ENCODE data around the gene SBNO2. TPM values are rescaled to one million over a fixed set of nuclear protein-coding genes. Genes with fewer than 3 reads are reported as not detected.

SBNO2 gene
- total RNA-seq, 4 donors from 2014 or later = 22.8 to 69.0 (median 25.5) TPM

GRCh38 chr19:1101337-1101698, 72.8 kb downstream of the SBNO2 start:
- DNase-seq = peak; percentile 57 to 58
- intact Hi-C loops (cut with DNase I) = no loop called here
- 10 to 11% methylated on average over 9 of the region's 9 CpGs for WGBS, 2 donors
- Histone ChIP-seq H3K27me3 (no peaks in the 10 kb centered on the region), H3K4me3 (replicated peaks in 1 of 3) (no peak overlapping the region), H3K36me3 (peaks cover 3 to 5% of the 10 kb centered on the region in 2 donors), H3K4me1 (peaks cover 65 to 77% of the 10 kb centered on the region in 2 donors), H3K27ac (peak overlapping the region; percentile 96 to 99 (median 99)), H3K9me3 (no peaks in the 10 kb centered on the region)
- TF ChIP-seq POLR2A (IDR thresholded peaks at IDR 0.05) (no peak), CTCF (IDR thresholded peaks at IDR 0.05) (no peak)

GRCh38 chr19:1098177-1099051, 75.7 kb downstream of the SBNO2 start:
- no peaks in the 10 kb centered on the region for H3K36me3 ChIP-seq
- no peak for DNase-seq
- H3K27ac ChIP-seq = peak overlapping the region; percentile 67 to 96 (median 80)
- WGBS, 2 donors = 67 to 70% methylated on average over 14 to 15 of the region's 15 CpGs
- H3K9me3 ChIP-seq = no peaks in the 10 kb centered on the region
- H3K4me3 ChIP-seq (replicated peaks in 1 of 3) = no peak overlapping the region
- TF ChIP-seq CTCF (IDR thresholded peaks at IDR 0.05) (no peak), POLR2A (IDR thresholded peaks at IDR 0.05) (no peak)
- H3K4me1 ChIP-seq = peaks cover 67 to 79% of the 10 kb centered on the region in 2 donors
- no peaks in the 10 kb centered on the region for H3K27me3 ChIP-seq
- intact Hi-C loops (cut with DNase I) = no loop called here

GRCh38 chr19:1097810-1098176, 76.3 kb downstream of the SBNO2 start:
- Histone ChIP-seq H3K4me1 (peaks cover 62 to 73% of the 10 kb centered on the region in 2 donors), H3K27me3 (no peaks in the 10 kb centered on the region), H3K4me3 (replicated peaks in 1 of 3) (no peak overlapping the region), H3K27ac (peak overlapping the region; percentile 13 to 80 (median 71)), H3K9me3 (no peaks in the 10 kb centered on the region), H3K36me3 (no peaks in the 10 kb centered on the region)
- peak in 1 of 2 donors; percentile 59 for DNase-seq
- WGBS, 2 donors = 56 to 66% methylated on average over 7 of the region's 7 CpGs
- no peak for TF ChIP-seq CTCF (IDR thresholded peaks at IDR 0.05)
- TF ChIP-seq POLR2A (IDR thresholded peaks at IDR 0.05) = no peak
- intact Hi-C loops (cut with DNase I) = no loop called here

- peak within 1 kb of the TSS in 2 of 3 donors; percentile 44 to 57 for H3K27ac ChIP-seq
- intact Hi-C loops (cut with DNase I) = loop anchor here (5.0 kb wide), 1 partner anchor 73 kb away; the partner anchor contains the start of genes RNU6-2 and TMEM259
- H3K36me3 ChIP-seq = peaks cover 13 to 16% of the 10 kb centered on the region in 2 donors
- 0 to 1% methylated on average over 18 to 19 of the region's 81 CpGs for WGBS, 2 donors
- TF ChIP-seq CTCF (IDR thresholded peaks at IDR 0.05) (no peak), POLR2A (IDR thresholded peaks at IDR 0.05) (peak in 1 of 2 donors; percentile 86)
- no peaks in the 10 kb centered on the region for H3K27me3 ChIP-seq
- H3K4me3 ChIP-seq (replicated peaks in 1 of 3) = peak within 1 kb of the TSS; percentile 63 to 95 (median 88)
- no peaks in the 10 kb centered on the region for H3K9me3 ChIP-seq
- H3K4me1 ChIP-seq = peaks cover 37 to 46% of the 10 kb centered on the region in 2 donors
- peak; percentile 99 for DNase-seq
Measured at GRCh38 chr19:1094978-1095701, 78.9 kb downstream of the SBNO2 start, which contains the start of gene POLR2E. POLR2E (minus strand) TSS chr19:1095375; CDS start chr19:1095315, 60 bp downstream.
